ENCODE measurements around the gene EML1.

The EML1 gene

DNA sequence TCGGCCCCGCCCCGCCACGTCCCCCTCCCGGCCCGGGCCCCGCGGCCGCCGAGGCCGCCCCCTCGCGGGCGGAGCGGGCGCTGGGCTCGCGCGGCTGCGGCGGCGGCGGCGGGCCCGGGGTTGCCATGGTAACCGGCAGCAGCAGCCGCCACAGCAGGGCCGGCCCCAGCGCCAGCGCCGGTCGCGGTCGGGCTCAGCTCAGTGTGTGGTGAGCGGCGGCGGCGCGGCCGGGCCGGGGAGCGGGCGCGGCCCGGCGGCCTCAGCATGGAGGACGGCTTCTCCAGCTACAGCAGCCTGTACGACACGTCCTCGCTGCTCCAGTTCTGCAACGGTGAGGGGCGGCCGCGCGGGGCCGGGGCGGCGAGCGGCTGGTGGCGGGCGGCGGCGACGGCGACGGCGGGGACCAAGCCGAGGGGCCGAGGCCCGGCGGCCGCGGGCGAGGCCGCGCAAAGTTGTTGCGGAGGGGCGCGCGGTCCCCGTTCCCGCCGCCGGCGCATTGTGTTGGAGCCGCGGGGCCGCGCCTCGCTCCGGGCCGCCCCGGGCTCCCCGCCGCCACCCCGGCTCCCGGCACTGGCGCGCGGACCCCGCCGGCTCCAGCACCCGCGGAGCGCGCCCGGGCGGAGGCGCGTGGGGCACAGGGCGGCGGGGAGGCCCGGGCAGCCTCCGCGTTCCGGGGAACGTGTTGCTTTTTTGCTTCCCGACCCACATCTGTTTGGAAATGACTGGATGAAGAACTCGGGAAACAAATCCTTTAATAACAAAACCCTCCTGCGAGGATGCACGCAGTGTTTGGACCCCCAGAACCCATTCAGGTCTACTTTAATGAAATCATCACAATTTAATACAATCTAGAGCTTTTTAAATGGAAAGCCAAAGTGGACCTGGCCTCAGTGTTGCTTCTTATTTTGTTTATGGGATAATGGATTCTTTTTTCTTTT, at the start of gene EML1:
TSS of gene EML1 (plus strand) at position 201 of the 938 bp plus-strand sequence. CDS start at position 265, 64 bp downstream.
- TF ChIP-seq CTCF (IDR thresholded peaks at IDR 0.05; ENCODE audit: insufficient read depth, low read depth, low read length, missing control alignments) = no peak
- DNase-seq (ENCODE audit: low read depth) = peak; percentile 66
- H3K4me3 ChIP-seq (ENCODE audit: low read length) = peak within 1 kb of the TSS; percentile 35

DNA sequence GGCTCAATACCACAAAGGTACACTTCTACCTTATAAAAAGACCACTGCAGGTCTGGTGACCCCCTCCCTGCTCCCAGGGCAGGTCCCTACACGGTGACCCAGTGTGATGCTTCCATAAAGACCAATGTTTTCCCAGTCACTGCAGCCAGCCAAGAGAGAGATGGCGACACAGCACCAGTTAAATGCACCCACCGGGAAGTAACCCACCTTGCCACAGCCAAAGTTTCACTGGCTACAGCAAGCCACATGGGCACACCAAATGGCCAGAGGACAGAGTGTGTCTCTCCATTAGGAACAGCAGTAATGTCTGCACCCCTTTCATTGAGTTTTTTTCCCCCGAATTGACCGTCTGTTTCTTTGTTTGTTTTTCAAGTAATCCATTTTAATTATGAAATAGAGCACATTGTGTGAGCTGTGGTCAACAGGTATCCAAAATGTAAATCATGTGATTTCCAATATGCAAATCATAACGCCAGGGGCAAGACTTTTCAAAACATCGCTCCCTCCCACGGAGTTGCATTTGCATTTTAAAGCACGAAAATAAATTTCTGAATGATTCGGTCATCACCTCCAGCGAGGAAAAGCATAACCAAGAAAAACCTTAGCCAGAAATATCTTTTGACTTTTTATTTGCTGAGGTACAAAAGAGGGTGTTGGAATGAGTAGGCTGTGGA, 48.9 kb upstream of the EML1 start:
- no peak overlapping the region for H3K4me3 ChIP-seq (ENCODE audit: low read length)
- TF ChIP-seq CTCF (IDR thresholded peaks at IDR 0.05; ENCODE audit: insufficient read depth, low read depth, low read length, missing control alignments) = no peak
- peak; percentile 49 for DNase-seq (ENCODE audit: low read depth)

- DNase-seq (ENCODE audit: low read depth) = peak; percentile 41
- TF ChIP-seq CTCF (IDR thresholded peaks at IDR 0.05; ENCODE audit: insufficient read depth, low read depth, low read length, missing control alignments) = no peak
- no peak overlapping the region for H3K4me3 ChIP-seq (ENCODE audit: low read length)
These were observed 48.4 kb upstream of the EML1 start for GRCh38 chr14:99744873-99745224.

GRCh38 chr14:99745307-99745951, 47.8 kb upstream of the EML1 start:
- TF ChIP-seq CTCF (IDR thresholded peaks at IDR 0.05; ENCODE audit: insufficient read depth, low read depth, low read length, missing control alignments) = no peak
- H3K4me3 ChIP-seq (ENCODE audit: low read length) = no peak overlapping the region
- no peak for DNase-seq (ENCODE audit: low read depth)

- TF ChIP-seq CTCF (IDR thresholded peaks at IDR 0.05; ENCODE audit: insufficient read depth, low read depth, low read length, missing control alignments) = no peak
These were observed 46.0 kb upstream of the EML1 start for GRCh38 chr14:99747167-99747566.

GRCh38 chr14:99747582-99748330, 45.5 kb upstream of the EML1 start:
- H3K4me3 ChIP-seq (ENCODE audit: low read length) = no peak overlapping the region
- DNase-seq (ENCODE audit: low read depth) = no peak
- TF ChIP-seq CTCF (IDR thresholded peaks at IDR 0.05; ENCODE audit: insufficient read depth, low read depth, low read length, missing control alignments) = no peak

More at GRCh38 chr14:99747167-99747566, 46.0 kb upstream of the EML1 start:
- H3K4me3 ChIP-seq (ENCODE audit: low read length) = no peak overlapping the region
- DNase-seq (ENCODE audit: low read depth) = no peak
